DND-41 (cell line): ENCODE data around the gene EDC3.
"Not testable (repeated sequence)": the region's sequence is repeated elsewhere in the genome, so short reads cannot be mapped to it uniquely, and the experiment has no call there.

Source experiments
- ATAC-seq: fragments of 200-7000 bp; cut with Tn5 transposase; 3 replicates; pipeline ENCODE4 v1.9.1; 2021; ENCODE audit warnings: low read depth; ENCODE audit not compliant: insufficient read depth
- DNase-seq: peaks from one replicate; pipeline ENCODE4 v3.0.0-alpha.2; 2020
- H2AFZ ChIP-seq: 2 replicates; pipeline ENCODE4 v1.6.0; 2012; ENCODE audit warnings: low read depth, low read length
- H3K27ac ChIP-seq: 2 replicates; pipeline ENCODE4 v1.5.1; 2012; ENCODE audit warnings: low read length, inconsistent platforms
- H3K27me3 ChIP-seq: fragments of 200-600 bp; sonication (generic); 2 replicates; pipeline ENCODE4 v1.6.0; 2012; ENCODE audit warnings: low read length, mild to moderate bottlenecking, inconsistent platforms; ENCODE audit not compliant: insufficient read depth, poor library complexity
- H3K36me3 ChIP-seq: 2 replicates; pipeline ENCODE4 v1.5.1; 2012; ENCODE audit warnings: low read length, inconsistent platforms; ENCODE audit not compliant: insufficient read depth
- H3K4me1 ChIP-seq: 2 replicates; pipeline ENCODE4 v1.5.1; 2012; ENCODE audit warnings: mild to moderate bottlenecking, low read length; ENCODE audit not compliant: insufficient read depth
- H3K4me2 ChIP-seq: 2 replicates; pipeline ENCODE4 v1.6.0; 2012; ENCODE audit warnings: mild to moderate bottlenecking, moderate library complexity, low read length, inconsistent platforms; ENCODE audit not compliant: insufficient read depth
- H3K4me3 ChIP-seq, 2 experiments: fragments of 200-600 bp in 1 of 2; shearing (Covaris generic) in 1 of 2; 2 replicates each; pipeline ENCODE4 v1.5.1; 2012 to 2016; ENCODE audit warnings: inconsistent platforms in 2 of 2, low read length in 2 of 2, mild to moderate bottlenecking in 2 of 2, low read depth in 1 of 2, moderate library complexity in 1 of 2
- H3K79me2 ChIP-seq: 2 replicates; pipeline ENCODE4 v1.6.0; 2012; ENCODE audit warnings: low read length, inconsistent platforms; ENCODE audit not compliant: insufficient read depth
- H3K9ac ChIP-seq: 2 replicates; pipeline ENCODE4 v1.6.0; 2012; ENCODE audit warnings: low read depth, mild to moderate bottlenecking, inconsistent platforms, low read length, moderate library complexity
- H3K9me3 ChIP-seq: 2 replicates; pipeline ENCODE4 v1.5.1; 2012; ENCODE audit warnings: low read length, moderate library complexity, mild to moderate bottlenecking, inconsistent platforms; ENCODE audit not compliant: insufficient read depth, severe bottlenecking
- H4K20me1 ChIP-seq: 2 replicates; pipeline ENCODE4 v1.6.0; 2012; ENCODE audit warnings: low read length; ENCODE audit not compliant: insufficient read depth
- EZH2 ChIP-seq: IDR thresholded peaks from 3 replicates; pipeline ENCODE4 v1.6.1; 2012; ENCODE audit warnings: borderline replicate concordance, low read depth, mild to moderate bottlenecking, moderate library complexity, low read length, inconsistent platforms; ENCODE audit not compliant: severe bottlenecking
- TF ChIP-seq, protein P1 (sequence below): IDR thresholded peaks from 2 replicates; pipeline ENCODE4 v1.5.1; 2012; ENCODE audit warnings: borderline replicate concordance, low read length, moderate library complexity, mild to moderate bottlenecking; ENCODE audit not compliant: poor library complexity, severe bottlenecking; ENCODE audit errors: extremely low read depth

The EDC3 gene

DNA sequence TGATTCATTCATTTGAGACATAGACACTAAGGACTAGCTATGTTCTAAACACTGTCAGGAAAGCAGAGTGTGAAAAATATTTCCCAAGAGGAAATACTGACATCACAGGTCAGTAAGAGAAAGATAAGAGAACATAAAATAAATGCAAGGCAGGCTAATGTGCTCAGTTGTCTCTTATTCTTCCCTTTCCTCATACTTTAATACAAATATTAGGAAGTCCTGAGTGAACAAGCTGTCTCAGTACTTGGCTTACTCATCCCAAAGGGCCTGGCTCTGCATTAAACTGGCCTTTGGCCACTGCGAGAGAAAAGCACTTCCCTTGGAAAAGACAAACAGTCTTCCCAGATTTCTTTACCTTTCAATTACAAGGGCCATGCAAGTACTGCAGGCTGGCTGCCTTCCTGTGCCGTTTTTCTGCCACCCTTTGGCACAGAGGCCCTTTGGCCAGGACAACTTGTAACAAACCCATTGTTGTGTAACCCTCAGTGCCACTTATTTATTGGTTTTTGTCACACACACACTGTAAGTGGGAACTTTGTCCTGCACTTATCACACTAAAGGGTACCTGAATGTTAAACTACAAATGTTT lies 31.7 kb downstream of the EDC3 start:
- peaks cover 10% of the 10 kb centered on the region; the same call in 1 of the 2 replicates for H3K36me3 ChIP-seq
- H3K27ac ChIP-seq = no peak overlapping the region
- H3K9me3 ChIP-seq = no peaks in the 10 kb centered on the region
- H3K4me1 ChIP-seq = no peaks in the 10 kb centered on the region
- peaks cover 2% of the 10 kb centered on the region; the same call in 1 of the 2 replicates for H4K20me1 ChIP-seq
- no peak overlapping the region for H3K4me3 ChIP-seq
- TF ChIP-seq EZH2 = no peak
- TF ChIP-seq, protein P1, sequence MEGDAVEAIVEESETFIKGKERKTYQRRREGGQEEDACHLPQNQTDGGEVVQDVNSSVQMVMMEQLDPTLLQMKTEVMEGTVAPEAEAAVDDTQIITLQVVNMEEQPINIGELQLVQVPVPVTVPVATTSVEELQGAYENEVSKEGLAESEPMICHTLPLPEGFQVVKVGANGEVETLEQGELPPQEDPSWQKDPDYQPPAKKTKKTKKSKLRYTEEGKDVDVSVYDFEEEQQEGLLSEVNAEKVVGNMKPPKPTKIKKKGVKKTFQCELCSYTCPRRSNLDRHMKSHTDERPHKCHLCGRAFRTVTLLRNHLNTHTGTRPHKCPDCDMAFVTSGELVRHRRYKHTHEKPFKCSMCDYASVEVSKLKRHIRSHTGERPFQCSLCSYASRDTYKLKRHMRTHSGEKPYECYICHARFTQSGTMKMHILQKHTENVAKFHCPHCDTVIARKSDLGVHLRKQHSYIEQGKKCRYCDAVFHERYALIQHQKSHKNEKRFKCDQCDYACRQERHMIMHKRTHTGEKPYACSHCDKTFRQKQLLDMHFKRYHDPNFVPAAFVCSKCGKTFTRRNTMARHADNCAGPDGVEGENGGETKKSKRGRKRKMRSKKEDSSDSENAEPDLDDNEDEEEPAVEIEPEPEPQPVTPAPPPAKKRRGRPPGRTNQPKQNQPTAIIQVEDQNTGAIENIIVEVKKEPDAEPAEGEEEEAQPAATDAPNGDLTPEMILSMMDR = no peak
- H3K27me3 ChIP-seq = no peaks in the 10 kb centered on the region
- ATAC-seq (no peak), DNase-seq (no peak)
- H2AFZ ChIP-seq = no peak overlapping the region
- peaks cover 20% of the 10 kb centered on the region; the same call in 1 of the 2 replicates for H3K79me2 ChIP-seq
- no peak overlapping the region for H3K4me2 ChIP-seq
- H3K9ac ChIP-seq = no peak overlapping the region

DNA sequence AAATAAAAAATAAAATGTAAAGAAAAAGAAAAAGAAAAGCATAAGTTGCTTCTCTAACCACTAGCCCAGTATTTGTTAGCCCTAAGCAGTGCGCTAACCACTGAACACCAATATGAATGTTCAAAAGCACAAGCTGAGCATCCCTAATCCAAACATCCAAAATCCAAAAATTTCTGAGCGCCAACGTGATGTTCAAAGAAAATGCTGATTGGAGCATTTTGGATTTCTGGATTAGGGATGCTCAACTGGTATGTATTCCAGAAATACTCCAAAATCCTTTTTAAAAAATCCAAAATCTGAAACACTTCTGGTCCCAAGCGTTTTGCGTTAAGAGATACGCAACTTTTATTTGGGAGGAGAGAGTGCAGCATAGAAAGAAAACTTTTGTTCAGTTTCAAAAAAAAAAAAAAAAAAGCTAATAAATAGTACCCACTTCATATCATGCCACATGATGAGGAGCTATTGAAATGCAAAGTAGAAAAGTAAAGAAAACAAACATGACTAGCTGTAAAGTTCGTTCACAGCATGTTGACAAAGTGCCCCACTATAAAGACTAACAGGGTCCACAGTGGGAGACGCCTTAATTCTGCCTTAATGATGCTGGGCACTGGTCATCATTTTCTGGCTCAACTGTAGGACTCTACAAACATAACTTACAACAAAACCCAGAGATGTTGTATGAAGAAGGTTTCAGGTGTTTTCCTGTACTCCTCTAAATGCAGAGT lies 32.4 kb downstream of the EDC3 start:
- H3K79me2 ChIP-seq = peaks cover 22% of the 10 kb centered on the region; the same call in 1 of the 2 replicates

DNA sequence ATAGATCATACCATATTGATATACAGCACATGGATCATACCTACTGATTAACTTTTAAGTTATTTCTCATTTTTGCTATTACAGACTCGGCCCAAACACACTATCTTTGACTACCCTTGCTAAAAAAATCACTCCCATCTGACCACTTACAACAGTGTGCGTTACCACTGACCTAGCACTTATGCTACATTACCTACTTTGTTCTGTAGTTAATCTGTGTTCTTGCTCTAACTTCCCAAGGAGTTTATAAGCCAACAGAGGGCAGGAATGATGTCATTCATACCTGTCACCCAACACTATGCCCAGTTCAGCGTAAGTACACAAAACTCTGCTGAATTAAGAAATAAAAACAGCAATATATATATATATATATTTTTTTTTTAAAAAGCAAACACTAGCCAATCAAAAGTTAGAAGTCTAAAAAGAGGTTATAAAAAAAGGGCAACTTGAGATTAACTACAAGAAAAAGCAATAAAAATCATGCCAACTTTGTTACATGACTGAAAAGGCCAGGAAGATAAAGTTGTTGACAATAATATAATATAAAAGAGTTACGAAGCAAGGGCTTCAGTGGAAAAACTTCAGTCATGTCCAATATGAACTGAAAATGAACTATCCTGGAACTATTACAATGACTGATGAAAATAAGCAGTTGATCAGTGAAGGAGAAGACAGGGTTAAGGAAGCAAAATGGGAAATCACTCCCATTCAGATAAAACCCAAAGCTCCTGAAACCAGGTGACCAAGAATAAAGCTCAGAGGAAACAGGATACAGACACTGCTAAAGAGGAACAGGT lies 33.6 kb downstream of the EDC3 start:
- Histone ChIP-seq H3K9me3 (no peaks in the 10 kb centered on the region), H3K9ac (no peak overlapping the region), H3K27ac (no peak overlapping the region), H3K27me3 (no peaks in the 10 kb centered on the region), H3K4me3 (no peak overlapping the region), H3K4me1 (no peaks in the 10 kb centered on the region), H2AFZ (no peak overlapping the region), H3K79me2 (peaks cover 28% of the 10 kb centered on the region; the same call in 1 of the 2 replicates), H3K36me3 (peaks cover 10% of the 10 kb centered on the region; the same call in 1 of the 2 replicates), H4K20me1 (peaks cover 6% of the 10 kb centered on the region; the same call in 1 of the 2 replicates), H3K4me2 (no peak overlapping the region)
- TF ChIP-seq EZH2 = no peak
- TF ChIP-seq, protein P1 = no peak
- ATAC-seq (no peak), DNase-seq (no peak)

More for the DNA sequence above, 32.4 kb downstream of the EDC3 start:
- Histone ChIP-seq H3K27ac (no peak overlapping the region), H3K4me3 (no peak overlapping the region), H3K9ac (no peak overlapping the region), H2AFZ (no peak overlapping the region), H3K36me3 (peaks cover 9% of the 10 kb centered on the region; the same call in 1 of the 2 replicates), H3K4me1 (no peaks in the 10 kb centered on the region), H3K27me3 (no peaks in the 10 kb centered on the region), H4K20me1 (peaks cover 2% of the 10 kb centered on the region; the same call in 1 of the 2 replicates), H3K4me2 (no peak overlapping the region), H3K9me3 (no peaks in the 10 kb centered on the region)
- DNase-seq (no peak), ATAC-seq (no peak)
- TF ChIP-seq EZH2 = no peak
- TF ChIP-seq, protein P1 = no peak

DNA sequence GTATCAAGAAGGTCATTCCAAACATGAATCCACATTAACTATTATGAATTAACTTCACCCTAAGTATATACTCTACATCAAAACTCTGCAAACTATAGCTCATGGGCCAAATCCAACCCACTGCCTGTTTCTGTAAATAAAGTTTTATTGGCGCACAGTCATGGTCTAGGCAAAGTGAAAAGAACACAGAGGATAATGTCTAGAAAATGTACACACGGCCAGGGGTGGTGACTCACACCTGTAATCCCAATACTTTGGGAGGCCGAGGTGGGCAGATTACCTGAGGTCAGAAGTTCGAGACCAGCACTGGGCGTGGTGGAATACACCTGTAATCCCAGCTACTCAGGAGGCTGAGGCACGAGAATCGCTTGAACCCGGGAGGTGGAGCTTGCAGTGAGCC lies 34.5 kb downstream of the EDC3 start:
- not testable (repeated sequence) for H3K4me2 ChIP-seq, ATAC-seq

More for the DNA sequence above, 34.5 kb downstream of the EDC3 start:
- H3K36me3 ChIP-seq, H3K9ac ChIP-seq, H3K27me3 ChIP-seq, H2AFZ ChIP-seq, DNase-seq, H3K27ac ChIP-seq, H3K4me1 ChIP-seq, H3K9me3 ChIP-seq, H3K4me3 ChIP-seq: not testable (repeated sequence)
- H3K79me2 ChIP-seq = peaks cover 31% of the 10 kb centered on the region; the same call in 1 of the 2 replicates
- peaks cover 11% of the 10 kb centered on the region; the same call in 1 of the 2 replicates for H4K20me1 ChIP-seq
